Left lung (tissue), 10 donors: ENCODE results near the gene CEL. TPM values are rescaled to one million over a fixed set of nuclear protein-coding genes. Genes with fewer than 3 reads are reported as not detected.
A peak's percentile ranks its signal among the peaks of the same experiment; 100 is the strongest.

ENCODE experiments used
- ATAC-seq: fragments of 200-7000 bp; cut with Tn5 transposase; one replicate; pipeline ENCODE4 v1.9.1; 2020; ENCODE audit warnings: moderate library complexity
- DNase-seq, 4 donors: peaks; one replicate each; pipeline ENCODE4 v3.0.0-alpha.2; 2013 to 2020
- H3K27ac ChIP-seq, 2 donors: fragments of 200-600 bp; sonication (generic) in 1 of 2; one replicate each; pipeline versions ENCODE4 v1.5.0 to v1.8.0; 2020 to 2021
- H3K27me3 ChIP-seq, 2 donors: fragments of 200-600 bp; sonication (generic) in 1 of 2; one replicate each; pipeline versions ENCODE4 v1.5.0 to v1.8.0; 2020 to 2021
- H3K36me3 ChIP-seq, 2 donors: fragments of 200-600 bp; sonication (generic) in 1 of 2; one replicate each; pipeline versions ENCODE4 v1.5.0 to v1.8.0; 2020 to 2021
- H3K4me1 ChIP-seq, 2 donors: fragments of 200-600 bp; one replicate each; pipeline ENCODE4 v1.8.0; 2021
- H3K4me3 ChIP-seq, 2 donors: fragments of 200-600 bp; sonication (generic) in 1 of 2; one replicate each; pipeline versions ENCODE4 v1.5.0 to v1.8.0; 2020 to 2021; ENCODE audit warnings: mild to moderate bottlenecking in 1 of 2
- H3K9me3 ChIP-seq, 2 donors: fragments of 200-600 bp; sonication (generic) in 1 of 2; one replicate each; pipeline versions ENCODE4 v1.5.0 to v1.8.0; 2020 to 2021
- CTCF ChIP-seq, 2 donors: fragments of 200-600 bp; sonication (generic) in 1 of 2; IDR thresholded peaks; one replicate each; pipeline versions ENCODE4 v1.5.0 to v1.8.0; 2021; ENCODE audit warnings: antibody characterized with exemption in 2 of 2
- intact Hi-C, 2 donors: fragments of 100-400 bp; cut with DNase I; formaldehyde crosslinking; loops; one replicate each; pipeline versions ENCODE4 v1.11.2 to v1.14.2; 2022
- polyA plus RNA-seq, 6 donors: library from polyadenylated mRNA; unstranded; fragments of 120-200 nt; gene quantifications; one replicate each; pipeline ENCODE4 v1.2.1, GENCODE V29; 2013; ENCODE audit not compliant: insufficient read length in 6 of 6
- total RNA-seq, 2 donors: library from RNA; stranded (reverse); fragmentation: NEBNext Ultra II Directional; extraction: Animal tissue kit (Norgen Biotek cat#: 25700); gene quantifications; one replicate each; pipeline ENCODE4 v1.2.1, GENCODE V29; 2021
- donor health status: DM: no; HTN: yes; CAD: no.
- donor health status: DM: no; HTN: no; CAD: no.

Gene CEL
- total and polyA plus RNA-seq, 8 donors, result 0.47 to 2.6 (median 2.0) TPM

GRCh38 chr9:133113949-133114885 is 52.4 kb downstream of the CEL start:
- H3K4me1 ChIP-seq, result peaks cover 40 to 81% of the 10 kb centered on the region in 2 donors
- H3K36me3 ChIP-seq, result peaks cover 0 to 28% of the 10 kb centered on the region in 2 donors
- H3K27ac ChIP-seq, result peak overlapping the region; percentile 58 to 92
- H3K27me3 ChIP-seq, result no peaks in the 10 kb centered on the region
- TF ChIP-seq CTCF (IDR thresholded peaks at IDR 0.05), result no peak
- intact Hi-C loops, result no loop called here
- peak in 2 of 4 donors; percentile 48 to 81 for DNase-seq
- peak overlapping the region in 1 of 2 donors; percentile 21 for H3K4me3 ChIP-seq
- H3K9me3 ChIP-seq, result no peaks in the 10 kb centered on the region
- peak; percentile 38 for ATAC-seq

GRCh38 chr9:133114886-133115603 is 53.3 kb downstream of the CEL start:
- no peak overlapping the region for H3K4me3 ChIP-seq
- peak overlapping the region; percentile 58 to 92 for H3K27ac ChIP-seq
- peak; percentile 4 for ATAC-seq
- TF ChIP-seq CTCF (IDR thresholded peaks at IDR 0.05), result no peak
- H3K4me1 ChIP-seq, result peaks cover 47 to 89% of the 10 kb centered on the region in 2 donors
- intact Hi-C loops, result no loop called here
- peak in 2 of 4 donors; percentile 56 to 78 for DNase-seq
- H3K27me3 ChIP-seq, result no peaks in the 10 kb centered on the region
- H3K36me3 ChIP-seq, result peaks cover 0 to 20% of the 10 kb centered on the region in 2 donors
- H3K9me3 ChIP-seq, result no peaks in the 10 kb centered on the region

- no peaks in the 10 kb centered on the region for H3K27me3 ChIP-seq
- no peaks in the 10 kb centered on the region for H3K9me3 ChIP-seq
- ATAC-seq (no peak), DNase-seq (peak in 2 of 4 donors; percentile 38 to 72)
- peaks cover 47 to 95% of the 10 kb centered on the region in 2 donors for H3K4me1 ChIP-seq
- intact Hi-C loops, result no loop called here
- peak overlapping the region in 1 of 2 donors; percentile 92 for H3K27ac ChIP-seq
- TF ChIP-seq CTCF (IDR thresholded peaks at IDR 0.05), result no peak
- peaks cover 0 to 12% of the 10 kb centered on the region in 2 donors for H3K36me3 ChIP-seq
- no peak overlapping the region for H3K4me3 ChIP-seq
Observed at GRCh38 chr9:133115604-133116345, 54.0 kb downstream of the CEL start.

GRCh38 chr9:133116346-133117231 is 54.8 kb downstream of the CEL start:
- peaks cover 49 to 94% of the 10 kb centered on the region in 2 donors for H3K4me1 ChIP-seq
- intact Hi-C loops, result no loop called here

More at GRCh38 chr9:133116346-133117231, 54.8 kb downstream of the CEL start:
- H3K4me3 ChIP-seq, result no peak overlapping the region
- H3K36me3 ChIP-seq, result peaks cover 0 to 4% of the 10 kb centered on the region in 2 donors
- no peaks in the 10 kb centered on the region for H3K9me3 ChIP-seq
- ATAC-seq (no peak), DNase-seq (peak in 2 of 4 donors; percentile 34 to 51)
- no peaks in the 10 kb centered on the region for H3K27me3 ChIP-seq
- peak overlapping the region in 1 of 2 donors; percentile 92 for H3K27ac ChIP-seq
- TF ChIP-seq CTCF (IDR thresholded peaks at IDR 0.05), result no peak
